Hippocampal formation (tissue), 2 donors: ENCODE measurements around the gene CARHSP1.
"Not testable (repeated sequence)": the region's sequence is repeated elsewhere in the genome, so short reads cannot be mapped to it uniquely, and the experiment has no call there.

Experiments used
- DNase-seq, 2 donors: peaks; one replicate each; lab custom pipeline; 2025; lab: John Stamatoyannopoulos, UW

Gene CARHSP1

DNA sequence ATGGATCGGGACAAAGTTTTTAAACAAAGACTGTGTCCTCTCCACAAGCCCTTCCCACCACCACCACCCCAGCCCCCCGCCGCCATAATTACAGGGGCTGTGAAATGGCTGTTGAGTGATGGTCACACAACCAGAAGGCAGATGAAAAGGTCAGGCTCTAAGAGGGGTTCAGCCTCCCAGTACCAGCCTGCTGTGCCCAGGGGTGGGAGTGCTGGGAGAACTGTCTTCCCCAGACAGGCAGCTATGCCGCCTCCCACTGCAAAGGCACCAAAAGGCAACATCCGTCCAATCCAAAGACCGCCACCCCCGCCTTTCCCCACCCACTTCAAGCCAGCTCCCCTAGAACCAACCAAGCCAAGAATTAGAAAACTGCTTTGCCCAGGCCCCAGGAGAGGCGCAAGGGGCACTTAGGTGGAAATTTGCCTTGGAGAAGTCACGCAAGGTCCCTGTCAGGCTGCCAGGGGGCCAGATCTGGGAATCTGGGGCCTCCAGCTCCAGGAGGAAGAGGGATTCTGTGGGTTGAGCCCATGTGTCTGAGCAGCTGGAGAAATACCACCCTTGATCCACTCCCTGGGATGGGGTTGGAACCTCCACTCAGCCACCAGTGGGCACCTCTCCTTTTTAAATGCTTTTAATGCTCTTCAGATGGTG, 14.4 kb downstream of the CARHSP1 start:
- no peak for DNase-seq

DNA sequence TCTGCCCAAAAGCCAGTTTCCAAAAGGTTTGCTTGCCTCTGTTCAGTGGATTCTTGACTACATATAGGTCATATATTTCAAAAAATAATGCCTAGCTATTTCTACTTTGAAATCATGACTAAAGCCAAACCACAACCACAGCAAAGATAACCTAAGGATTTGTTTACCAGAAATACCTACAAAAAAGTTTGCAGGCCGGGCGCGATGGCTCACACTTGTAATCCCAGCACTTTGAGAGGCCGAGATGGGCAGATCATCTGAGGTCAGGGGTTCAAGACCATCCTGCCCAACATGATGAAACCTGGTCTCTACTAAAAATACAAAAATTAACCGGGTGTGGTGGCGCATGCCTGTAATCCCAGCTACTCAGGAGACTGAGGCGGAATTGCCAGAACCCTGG, 15.2 kb downstream of the CARHSP1 start:
- no peak for DNase-seq

DNA sequence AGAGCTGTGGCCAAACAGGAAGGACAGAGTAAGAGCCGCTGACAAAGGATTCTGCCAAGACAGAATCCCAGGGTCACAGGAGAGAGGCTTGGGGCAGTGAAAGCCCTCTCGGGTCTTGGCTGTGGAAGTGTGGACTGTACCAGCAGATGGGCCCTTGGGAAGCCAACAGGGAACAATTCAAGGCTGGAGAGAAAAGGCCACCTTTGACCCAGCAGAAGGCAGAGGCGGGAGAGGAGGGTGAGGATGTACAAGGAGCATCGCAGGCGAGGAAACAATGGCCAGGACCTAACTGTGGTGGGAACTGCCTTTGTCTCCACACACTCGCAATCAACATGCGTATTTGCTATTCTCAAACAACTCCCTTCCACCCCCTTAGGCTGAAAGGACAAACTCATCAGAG, 15.7 kb downstream of the CARHSP1 start:
- DNase-seq = no peak

DNA sequence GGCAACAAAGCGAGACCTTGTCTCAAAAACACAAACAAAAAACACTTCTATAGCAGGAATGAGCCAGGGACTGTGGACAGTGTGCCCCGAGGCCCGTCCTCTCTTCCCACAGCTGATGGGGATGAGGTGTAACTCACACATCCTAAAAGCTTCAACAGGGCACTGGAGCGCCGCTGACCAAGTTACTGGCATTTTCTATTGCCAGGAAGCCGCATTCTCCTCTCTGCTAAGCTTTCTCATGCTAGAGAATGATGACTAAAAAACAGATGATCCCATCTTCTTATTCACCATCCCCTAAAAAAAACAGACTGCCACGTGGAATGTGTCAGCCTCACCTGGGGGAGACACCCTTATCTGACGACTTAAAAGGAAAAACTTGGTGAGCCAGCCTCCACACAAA, 16.3 kb downstream of the CARHSP1 start:
- no peak for DNase-seq

DNA sequence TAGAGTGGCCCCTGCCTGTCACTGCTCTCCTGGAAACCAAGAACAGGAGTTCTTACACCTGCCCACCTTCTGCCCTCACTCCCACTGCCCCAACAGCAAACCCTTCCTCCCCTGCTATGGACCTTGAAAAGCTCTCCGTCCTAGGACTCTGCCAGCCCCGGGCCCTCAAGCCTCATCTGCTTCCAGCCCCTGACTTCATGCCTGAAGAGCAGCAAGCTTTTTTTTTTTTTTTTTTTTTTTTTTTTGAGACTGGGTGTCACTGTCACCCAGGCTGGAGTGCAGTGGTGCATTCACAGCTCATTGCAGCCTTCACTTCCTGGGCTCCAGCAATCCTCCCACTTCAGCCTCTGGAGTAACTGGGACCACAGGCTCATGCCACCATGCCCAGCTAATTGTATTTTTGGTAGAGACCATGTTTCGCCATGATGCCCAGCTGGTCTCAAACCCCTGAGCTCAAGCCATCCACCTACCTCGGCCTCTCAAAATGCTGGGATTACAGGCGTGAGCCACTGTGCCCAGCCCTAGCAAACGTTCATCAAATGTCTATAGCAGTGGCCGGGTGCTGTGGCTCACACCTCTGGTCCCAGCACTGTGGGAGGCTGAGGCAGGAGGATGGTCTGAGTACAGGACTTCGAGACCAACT, 16.9 kb downstream of the CARHSP1 start:
- no peak for DNase-seq

DNA sequence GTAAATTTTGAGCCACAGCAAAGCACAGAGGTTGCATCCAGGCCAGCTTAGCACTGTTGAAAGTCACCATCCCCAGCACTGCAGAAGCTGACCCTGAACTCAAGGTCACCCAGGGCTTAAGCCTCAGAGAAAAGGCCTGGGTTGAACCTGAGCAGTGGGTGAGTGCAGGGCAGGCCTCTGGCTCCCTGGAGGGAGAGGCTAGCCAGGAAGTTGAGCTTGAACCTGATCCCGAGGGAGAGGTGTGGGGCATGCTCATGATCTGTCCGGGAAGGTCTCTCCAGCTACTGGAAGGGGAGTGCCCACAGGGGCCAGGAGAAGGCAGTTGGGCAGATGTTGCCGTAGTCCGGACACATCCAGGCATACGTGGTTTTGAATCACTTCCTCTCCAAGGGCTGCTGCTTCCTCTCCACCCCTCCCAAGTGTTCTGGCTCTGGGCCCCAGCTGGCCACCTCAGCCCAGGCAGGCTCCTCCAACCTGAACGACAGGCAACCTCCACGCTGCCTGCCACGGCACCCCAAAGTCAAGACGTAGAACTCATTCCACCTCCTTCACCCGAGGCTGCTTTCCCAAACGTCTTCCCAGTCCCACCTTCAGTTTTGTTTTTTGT, 18.4 kb downstream of the CARHSP1 start:
- no peak for DNase-seq

DNA sequence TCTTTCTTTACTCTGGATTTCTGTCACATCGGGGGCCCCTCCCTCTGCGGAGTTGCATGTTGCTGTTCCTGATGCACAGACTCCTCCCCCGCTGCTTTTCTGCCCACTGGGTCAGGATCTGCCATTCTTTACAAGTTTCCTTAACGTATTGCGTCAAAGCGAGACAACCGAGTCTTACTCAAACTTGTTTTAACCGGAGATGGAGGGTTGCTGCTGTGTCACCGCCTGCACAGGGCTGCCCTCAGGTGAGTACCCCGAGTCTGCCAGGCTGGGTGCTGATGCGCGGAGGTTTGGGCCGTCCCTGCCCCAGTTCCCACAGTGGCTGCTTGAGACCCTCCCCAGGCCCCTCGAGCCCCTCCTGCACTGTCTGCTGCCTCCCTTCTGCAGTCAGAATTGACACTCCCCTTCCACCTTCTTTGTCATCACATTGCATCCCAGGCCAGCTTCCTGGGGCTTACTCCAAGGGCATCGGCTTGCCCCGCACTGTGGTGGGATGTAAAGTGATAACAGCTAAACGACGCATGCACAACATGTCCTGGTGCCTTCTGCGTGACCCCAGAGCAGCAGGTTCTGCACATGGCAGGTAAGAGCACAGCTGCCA, 19.3 kb downstream of the CARHSP1 start:
- DNase-seq = no peak

DNA sequence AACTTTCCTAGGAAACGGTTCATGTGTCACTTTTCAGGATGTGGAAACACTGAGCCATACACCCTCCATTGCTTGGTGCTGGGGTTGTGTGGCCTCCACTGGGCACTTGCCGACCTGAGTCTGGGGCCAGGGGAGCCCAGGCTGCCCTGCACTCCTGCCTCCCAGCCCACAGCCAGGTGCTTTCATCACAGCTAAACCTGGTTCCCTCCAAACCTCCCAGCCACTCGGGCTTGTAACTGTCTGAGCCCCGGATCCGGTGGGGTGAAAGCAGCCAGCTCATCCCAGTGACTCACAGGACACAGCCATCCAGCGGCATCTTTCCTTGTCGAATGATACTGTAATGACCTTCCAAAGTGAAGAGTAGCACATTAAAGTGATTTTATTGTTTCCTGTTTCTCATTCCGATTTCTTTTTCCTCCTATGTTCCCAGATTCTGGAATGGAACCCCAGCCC, 19.8 kb downstream of the CARHSP1 start:
- no peak for DNase-seq

DNA sequence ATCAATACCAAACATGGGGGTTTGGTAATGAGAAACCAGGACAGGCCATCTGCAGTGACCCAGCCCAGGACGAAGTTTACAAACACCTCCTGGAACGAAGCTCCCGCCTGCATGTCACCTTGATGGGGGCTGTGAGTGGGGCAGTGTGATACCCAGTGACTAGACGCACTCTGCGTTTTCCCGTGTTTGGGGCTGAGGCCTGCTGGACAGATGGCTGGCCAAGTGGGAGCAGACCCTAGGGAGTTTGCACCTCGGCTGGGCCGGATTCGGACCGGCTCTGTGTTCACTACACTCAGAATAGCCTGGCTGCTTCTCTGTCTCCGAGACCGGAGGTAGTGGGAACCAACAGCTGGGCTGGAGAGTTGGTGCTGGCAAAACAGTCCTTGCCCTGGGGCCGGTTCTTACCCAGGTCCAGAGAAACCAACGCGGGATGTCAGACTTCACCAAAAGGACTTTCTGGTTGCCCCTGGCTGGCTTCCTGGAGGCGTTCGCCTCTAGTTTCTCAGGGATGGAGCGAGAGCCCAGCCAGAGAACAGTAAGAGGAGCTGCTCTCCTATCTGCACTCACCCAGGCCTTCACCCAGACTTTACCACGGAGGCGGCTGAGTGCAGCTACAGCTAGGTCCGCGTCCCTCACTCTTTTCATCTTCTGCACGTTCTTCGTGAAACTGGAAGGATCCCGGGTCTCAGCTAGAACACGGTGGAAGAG, 20.4 kb downstream of the CARHSP1 start:
- DNase-seq = no peak

DNA sequence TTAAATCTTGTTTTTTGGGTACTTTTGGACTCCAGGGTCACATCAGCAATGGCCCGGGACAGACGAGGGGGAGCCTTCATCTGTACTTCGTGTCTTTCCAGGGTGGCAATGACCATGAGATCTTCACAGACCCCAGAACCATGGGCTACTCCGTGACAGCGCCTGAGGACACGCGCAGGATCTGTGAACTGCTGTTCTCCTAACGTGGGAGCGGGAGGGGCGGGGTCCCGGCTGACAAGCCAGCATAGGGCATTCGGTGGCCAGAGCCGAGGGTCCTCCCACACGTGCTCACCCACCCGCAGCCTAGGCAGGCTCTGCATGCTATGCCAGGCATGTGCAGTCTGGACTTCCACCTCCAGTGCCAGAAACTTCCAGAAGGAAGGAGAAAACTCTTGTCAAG, 21.2 kb downstream of the CARHSP1 start:
- no peak for DNase-seq

DNA sequence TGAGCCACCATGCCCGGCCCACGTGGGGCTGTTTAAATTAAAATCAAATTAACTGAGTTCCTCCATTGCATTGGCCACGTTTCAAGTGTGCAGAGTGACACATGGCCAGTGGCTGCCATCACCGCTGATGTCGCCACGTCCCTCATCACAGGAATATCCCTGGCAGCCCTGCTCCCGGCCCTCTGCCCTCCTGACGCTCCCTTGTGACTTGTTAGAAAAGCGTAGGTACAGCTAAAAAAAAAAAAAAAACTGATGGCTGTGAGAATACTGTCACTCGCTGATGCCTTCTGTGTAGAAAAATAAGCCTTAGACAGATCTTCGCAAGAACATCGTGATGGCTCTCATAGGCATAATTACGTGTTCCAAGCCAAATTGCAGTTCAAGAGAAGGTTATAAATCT, 21.7 kb downstream of the CARHSP1 start:
- no peak for DNase-seq

DNA sequence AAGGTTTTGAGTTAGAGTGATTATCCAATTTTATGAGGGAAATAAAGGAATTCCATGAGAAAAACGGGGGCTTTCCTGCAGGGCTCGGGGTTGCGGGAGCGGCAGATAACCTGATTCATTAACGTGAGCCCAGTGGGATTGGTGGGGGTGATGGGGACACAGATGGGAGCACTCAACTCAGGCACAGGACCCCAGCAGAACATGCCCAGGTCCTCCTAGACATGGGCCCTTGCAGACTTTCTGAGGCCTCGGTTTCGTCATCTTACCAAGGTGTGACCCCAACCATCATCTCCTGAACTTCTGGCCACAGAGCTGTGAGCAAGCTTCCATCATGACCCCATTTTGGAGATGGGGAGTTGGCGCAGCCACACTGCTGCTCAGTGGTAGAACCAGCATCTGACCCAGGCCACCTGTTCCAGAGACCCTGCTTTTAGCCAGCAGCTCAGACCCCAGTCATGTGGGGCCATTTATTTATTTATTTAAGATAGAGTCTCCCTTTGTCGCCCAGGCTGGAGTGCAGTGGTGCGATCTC, 22.3 kb downstream of the CARHSP1 start:
- no peak for DNase-seq

DNA sequence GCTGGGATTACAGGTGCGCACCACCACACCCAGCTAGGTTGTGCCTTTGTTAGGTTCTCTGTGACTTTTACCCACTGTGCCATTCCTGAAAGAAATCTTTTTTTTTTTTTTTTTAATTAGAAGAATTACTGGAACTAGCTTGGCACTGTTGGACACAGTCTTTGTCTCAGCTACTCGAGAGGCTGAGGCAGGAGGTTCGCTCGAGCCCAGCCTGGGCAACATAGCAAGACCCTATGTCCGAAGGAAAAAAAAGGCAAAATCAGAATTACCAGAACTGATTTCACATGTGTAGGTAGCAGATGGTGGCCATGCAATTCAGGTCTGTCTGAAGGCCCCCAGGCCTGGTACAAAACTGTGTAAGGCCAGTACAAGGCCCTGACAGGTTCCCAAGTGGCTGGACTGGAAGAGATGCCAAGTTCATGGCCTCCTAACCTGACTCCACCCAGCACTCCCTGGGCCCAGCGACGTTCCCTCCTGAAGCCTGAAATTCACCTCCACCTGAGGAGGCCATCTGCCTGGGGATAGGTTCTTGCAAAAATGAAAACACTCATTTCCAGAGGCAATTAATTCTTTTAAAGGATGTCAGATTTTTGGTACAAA, 23.0 kb downstream of the CARHSP1 start:
- DNase-seq = no peak

DNA sequence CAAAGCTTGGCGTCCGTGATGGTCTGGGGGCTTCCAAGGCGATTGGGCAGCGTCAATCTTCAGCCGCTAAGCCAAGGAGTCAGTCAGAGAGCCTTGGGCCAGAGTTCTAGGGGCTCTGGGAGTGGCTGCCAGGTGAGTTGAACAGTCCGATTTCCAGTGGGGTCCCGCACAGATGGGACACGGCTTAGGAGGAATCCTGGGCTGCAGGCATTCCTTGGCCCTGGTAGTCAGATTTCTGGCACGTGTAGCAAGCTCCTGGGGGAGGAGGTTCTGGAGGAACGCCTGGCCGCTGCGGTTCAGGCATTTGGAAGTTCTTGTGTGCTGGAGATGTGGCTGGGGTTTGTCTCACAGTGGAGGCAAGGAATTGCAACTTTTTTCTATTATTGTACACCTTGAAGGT, 25.5 kb downstream of the CARHSP1 start:
- DNase-seq = not testable (repeated sequence)

DNA sequence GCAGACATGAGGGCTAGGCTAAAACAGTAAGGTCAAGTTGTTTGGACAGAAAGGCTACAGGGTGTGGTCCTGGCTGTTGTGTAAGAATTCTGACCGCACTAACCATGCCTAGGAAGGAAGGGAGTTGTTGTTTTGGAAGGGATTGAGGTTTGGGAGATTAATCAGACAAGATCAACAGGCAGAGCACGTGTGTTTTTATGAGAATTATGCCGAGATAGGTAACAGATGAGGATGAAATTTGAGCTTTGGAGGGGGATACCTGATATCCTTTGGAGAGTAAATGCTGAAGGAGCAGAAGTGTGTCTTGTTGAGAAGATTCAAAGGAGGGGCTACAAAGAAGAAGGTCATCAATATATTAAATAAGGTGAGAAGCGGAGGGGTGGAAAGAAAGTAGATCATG, 26.8 kb downstream of the CARHSP1 start:
- not testable (repeated sequence) for DNase-seq

DNA sequence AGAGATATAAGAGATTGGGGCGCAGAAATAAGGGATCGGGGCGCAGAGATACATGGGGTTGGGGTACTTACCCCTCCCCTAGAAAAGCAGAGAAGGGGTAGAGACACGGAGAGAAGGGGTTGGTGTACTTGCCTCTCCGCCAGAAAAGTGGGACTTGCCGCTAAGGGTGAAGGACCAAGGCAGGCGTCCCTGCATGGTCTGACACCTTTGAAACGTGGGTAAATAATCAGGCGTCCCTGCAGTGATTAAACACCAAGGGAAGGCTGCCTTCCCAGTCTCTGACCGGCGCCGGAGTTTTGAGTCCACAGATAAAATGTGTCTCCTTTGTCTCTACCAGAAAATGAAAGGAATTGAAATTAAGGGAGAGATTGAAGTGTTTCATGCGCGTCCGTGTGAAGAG, 31.2 kb downstream of the CARHSP1 start:
- not testable (repeated sequence) for DNase-seq

DNA sequence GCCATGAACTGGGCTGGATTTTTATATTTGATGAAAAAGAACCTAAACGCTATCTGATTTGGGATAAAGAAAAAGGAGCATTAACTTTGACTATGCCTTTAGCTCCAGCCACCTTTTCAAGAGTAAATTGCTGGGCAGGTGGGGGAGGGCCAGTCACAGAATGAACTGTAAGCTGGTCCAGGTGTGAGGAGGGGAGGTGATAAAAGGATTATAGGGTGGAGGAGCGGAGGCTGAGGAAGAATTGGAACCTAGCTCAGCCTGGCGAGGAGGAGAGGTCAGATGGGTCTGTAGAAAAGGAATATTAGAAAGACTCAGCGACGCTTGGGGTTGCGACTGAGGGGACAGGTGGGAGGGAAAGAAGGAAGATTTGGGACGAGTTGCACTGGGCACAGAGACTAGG, 32.0 kb downstream of the CARHSP1 start:
- DNase-seq = not testable (repeated sequence)

DNA sequence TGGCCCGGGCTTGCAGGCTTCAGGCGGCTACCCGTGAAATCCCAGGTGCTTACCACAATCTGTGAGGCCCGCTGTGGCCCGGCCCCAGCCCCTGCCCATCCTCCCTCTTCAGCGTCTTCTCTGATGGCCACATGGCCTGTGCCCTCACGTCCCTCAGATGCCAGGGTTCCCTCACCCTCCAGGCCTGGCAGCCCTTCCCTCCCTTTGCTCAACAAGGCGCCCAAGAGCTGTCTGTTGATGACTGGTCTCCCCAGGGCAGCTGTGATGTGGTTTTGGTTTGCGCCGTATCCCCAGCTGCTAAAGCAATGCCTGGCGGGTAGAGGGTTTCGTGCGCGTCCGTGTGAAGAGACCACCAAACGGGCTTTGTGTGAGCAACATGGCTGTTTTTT, 36.1 kb downstream of the CARHSP1 start:
- no peak for DNase-seq

DNA sequence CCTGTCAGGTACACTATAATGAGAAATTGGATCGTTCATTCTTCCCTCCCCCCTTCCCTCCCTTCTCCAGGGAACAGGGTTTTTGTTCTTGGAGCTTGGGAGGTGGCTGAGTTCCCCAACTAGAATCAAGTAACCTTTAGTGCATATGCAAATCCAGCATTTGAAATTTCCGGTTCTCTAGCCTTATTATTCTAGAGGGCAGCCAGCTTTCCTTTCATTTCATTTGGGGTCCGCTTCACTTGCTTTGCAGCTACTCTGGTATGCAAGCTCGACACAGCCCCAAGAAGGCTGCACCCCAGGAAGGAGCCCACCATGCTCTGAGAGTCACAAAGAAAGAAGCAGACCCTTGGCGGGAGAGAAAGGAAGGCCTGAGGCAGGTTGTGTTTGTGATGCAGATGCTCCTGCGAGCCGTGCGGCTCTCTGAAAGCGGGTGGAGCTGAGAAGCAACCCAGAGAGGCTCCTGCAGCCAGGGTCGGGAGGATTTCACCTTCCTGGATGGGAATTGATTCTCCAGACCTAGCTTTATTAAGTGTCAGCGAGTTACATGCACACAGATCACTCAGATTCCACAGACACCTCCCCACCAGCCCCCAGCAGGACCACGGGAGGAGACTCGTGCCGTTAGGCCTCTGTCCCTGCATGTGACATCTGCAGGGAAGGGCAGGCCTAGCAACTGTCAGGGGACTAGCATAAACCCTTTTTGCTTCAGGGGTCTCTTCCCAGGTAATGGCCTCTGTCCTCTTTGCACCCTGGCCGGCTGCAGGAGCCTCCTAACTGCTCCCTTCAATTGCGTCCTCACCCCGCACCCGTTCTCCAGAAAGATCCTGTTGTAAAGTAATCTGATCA, 36.7 kb downstream of the CARHSP1 start:
- DNase-seq = no peak

DNA sequence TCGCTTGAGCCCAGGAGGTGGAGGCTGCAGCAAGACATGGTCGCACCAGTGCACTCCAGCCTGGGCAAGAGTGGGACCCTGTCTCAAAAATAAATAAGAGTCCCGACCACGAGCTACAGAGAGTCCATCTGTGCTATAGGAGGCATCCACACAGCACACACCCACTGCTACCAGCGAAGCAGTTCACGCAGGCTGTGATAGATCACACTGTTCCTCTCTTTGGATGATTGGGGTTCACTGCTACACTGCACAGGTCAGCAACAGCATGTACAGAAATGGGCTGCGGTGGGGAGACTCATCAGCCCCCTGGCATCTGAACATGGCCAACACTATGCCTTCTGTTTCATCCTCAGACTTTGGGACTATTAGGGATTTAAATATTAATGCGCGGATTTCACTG, 37.4 kb downstream of the CARHSP1 start:
- no peak for DNase-seq
